ENCODE results near the gene MAU2.
A peak's percentile ranks its signal among the peaks of the same experiment; 100 is the strongest.
"Not testable (repeated sequence)": the region's sequence is repeated elsewhere in the genome, so short reads cannot be mapped to it uniquely, and the experiment has no call there.

The MAU2 gene

DNA sequence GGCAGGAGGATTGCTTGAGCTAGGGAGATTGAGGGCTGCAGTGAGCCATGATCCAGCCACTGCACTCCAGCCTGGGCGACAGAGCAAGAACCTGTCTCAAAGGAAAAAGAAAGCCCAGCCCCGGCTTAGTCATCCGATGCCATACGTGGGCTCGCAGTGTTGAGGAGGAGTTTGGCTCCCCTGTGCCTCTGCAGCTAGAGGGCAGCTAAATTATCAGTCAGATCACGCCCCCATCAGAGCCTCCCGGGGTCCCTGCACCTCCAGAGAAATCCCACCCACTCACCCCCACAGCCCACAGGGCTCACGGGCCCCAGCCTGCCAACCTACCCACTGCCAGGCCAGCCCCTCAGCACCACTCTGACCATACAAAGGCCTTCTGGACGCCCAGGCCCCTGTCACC, 27.6 kb downstream of the MAU2 start:
- DNase-seq: no peak

DNA sequence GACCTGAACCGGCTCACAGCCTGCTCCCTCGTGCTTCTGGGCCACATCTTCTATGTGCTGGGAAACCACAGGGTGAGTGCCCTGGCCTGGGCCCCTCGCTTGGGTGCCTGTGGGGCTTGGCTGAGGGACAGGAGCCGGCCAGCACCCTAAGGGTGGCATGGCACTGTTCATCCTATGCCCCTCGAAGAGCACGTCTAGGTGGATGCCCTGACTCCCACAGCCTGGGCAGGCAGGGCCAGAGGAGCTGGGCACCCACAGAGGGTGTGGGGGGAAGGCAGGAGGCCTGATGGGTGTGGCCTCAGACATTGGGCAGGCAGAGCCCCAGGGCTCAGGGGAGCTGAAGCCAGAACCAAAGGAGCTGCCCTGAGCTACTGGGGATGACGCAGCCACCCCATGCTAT, 28.7 kb downstream of the MAU2 start:
- DNase-seq: no peak

DNA sequence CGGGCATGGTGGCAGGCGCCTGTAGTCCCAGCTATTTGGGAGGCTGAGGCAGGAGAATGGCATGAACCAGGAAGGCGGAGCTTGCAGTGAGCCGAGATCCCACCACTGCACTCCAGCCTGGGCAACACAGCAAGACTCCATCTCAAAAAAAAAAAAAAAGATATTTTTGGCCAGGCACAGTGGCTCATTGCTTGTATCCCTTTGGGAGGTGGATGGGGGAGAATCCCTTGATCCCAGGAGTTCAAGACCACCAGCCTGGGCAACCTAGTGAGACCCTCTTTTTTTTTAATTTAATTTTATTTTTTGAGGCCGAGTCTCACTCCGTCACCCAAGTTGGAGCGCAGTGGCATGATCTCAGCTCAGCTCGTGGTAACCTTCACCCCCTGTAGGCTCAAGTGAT, 30.1 kb downstream of the MAU2 start:
- not testable (repeated sequence) for DNase-seq

DNA sequence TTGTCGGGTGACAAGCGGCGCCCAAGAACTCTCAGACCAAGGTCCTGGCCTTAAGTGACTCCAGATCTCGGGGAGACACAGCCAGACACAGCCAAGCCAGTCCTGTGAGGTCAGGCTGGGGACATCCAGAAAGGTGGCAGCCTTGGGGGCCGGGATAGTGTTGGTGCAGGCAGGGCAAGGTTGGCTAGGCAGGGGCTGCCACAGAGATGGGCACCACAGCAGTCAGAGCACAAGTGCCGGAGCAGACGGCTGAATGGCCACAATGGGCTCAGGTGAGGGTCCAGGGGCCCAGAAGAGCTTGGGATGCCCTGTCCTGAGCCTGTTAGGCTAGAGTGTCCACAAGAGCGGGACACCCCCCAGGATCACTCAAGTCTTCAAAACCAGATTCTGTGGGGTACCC, 32.2 kb downstream of the MAU2 start:
- no peak for DNase-seq

DNA sequence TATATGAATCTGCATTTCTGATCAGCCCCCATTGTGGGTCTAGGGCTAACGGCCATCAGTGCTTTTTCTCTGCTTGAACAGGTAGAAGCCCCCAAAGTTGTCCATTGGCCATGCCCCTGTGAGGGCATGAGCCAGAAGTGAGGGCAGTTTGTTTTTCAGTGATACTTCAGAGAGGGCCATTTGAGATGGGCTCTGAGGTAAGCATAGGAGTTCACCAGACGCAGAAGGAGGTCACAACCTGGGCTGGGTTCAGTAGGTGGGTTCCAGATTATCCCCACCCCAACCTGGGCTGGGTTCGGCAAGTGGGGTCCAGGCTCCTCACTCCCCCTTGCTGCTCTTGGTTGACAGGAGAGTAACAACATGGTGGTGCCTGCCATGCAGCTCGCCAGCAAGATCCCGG, 33.4 kb downstream of the MAU2 start:
- no peak for DNase-seq

DNA sequence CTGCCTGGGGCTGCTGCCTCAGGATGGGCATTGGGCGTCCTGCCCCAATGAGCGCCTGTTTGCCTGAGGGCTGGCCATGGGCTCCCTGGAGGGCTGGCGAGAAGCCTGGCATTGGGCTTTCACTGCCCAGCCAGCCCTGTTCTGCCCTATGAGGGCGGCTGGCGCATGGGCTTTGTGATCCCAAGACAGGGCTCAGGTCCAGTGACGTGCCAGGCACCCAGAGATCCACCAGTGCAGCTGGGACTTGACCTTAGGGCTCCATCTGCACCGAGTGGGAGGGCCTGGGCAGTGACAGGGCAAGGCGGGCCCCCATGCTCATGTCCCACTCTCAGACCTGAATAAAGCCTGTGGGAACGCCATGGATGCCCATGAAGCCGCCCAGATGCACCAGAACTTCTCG, 34.3 kb downstream of the MAU2 start:
- no peak for DNase-seq

DNA sequence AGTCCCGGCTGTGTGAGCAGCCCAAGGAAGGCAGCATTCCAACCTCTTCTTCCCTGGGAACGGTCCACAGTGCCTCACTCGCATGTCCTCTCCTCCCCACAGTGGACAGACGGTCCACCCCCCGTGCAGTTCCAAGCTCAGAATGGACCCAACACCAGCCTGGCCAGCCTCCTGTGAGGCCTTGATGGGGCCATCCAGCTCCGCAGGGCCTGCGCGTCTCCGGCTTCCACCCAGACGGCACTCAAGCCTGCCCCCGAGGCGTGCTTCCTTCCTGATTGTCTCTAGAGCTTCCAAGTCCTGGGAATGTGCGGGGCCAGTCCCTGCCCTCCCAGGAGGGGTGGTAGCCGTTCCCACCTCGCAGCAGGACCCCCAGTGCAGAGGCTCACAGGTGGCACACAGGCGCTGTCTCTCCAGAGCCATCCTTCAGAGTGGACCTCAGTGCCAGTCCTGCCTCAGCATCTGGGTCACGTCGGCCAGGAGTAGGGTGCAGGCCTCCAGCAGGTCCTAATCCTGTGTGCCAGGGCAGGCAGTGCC, 35.0 kb downstream of the MAU2 start:
- DNase-seq: no peak

DNA sequence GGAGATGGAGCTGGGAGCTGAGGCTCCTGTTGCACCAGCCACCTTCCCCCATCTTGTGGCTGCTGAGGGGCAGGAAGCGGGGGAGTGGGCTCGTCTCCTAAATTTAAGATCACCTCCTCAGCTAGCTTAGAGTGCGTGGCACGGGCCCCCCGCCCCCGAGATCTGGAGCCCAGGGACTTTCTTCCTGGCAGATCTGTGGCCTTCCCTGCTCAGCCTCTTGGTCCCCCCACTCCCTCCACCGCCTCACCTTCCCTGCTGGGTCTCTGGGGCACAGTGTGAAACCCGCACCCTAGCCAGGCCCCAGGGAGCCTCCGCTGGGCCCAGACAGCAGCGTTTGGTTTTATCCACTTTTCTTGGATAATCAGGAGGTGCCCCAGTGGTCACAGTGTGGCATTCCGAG, 35.9 kb downstream of the MAU2 start:
- no peak for DNase-seq

DNA sequence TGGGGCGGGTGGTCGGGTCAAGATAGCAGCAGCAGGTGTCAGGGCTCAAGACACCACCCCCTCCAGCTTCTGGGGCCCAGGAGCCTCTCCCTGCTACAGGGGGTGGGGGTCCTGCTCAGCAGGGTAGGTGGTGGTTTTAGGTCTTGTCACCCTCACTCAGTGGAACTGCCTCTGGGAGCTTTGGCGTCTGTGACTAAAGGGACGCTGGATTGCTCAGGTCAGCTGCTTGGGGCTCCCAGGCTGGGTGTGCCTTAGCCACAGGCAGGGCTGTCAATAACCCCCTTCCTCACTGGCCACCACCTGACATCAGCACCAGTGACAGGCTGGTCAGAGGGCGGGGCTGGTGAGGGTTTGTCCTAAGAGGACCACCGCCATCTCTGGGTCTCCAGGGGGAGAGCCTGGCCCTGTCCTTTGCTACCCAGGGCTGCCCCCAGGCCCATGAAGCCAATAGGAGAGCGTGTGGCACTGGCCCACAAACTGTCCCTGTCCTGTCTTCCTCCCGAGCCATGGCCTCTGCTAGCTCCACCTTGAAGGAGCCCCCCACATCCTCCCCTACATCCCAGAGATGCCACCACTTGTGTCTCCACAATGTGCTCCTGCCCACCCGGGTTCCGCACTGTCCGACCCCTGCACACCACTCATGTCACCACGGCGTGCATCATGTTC, 36.4 kb downstream of the MAU2 start:
- no peak for DNase-seq

DNA sequence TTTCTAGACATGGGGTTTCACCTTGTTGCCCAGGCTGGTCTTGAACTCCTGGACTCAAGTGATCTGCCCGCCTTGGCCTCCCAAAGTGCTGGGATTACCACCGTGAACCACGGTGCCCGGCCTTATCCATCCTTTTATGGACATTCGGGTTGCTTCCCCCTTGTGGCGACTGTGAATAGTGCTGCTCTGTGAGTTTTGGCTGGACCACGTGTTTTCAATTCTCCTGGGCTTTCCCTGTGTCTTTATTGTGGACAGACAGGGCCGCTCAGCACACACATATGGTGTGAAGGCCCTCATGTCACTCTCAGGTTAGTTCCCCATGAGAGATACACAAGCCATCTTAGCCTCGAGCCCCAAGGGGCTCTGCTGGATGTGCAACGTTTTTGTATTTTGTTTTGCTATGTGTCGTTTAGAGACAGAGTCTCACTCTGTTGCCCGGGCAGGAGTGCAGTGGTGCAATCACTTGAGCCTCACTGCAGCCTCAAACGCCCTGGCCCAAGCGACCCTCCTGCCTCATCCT, 40.5 kb downstream of the MAU2 start:
- DNase-seq: peak; percentile 67

DNA sequence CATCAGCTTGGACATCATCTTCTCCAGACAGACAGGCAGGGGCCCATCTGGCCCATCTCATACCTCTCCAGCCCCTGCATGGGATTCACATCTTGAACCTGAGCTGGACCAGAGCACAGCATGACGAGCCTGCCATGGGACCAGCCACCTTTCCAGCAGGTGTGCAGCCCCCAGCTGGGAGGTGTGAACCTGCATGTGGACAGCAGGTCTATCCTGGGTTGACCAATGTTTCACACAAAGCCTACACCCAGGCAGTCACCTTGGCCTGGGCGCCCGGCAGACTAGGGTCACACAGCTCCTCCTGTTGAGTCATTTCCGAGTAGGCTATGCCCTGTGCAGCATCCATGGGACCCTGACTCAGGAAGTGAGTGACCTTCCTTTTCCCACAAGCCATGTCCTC, 41.4 kb downstream of the MAU2 start:
- no peak for DNase-seq

DNA sequence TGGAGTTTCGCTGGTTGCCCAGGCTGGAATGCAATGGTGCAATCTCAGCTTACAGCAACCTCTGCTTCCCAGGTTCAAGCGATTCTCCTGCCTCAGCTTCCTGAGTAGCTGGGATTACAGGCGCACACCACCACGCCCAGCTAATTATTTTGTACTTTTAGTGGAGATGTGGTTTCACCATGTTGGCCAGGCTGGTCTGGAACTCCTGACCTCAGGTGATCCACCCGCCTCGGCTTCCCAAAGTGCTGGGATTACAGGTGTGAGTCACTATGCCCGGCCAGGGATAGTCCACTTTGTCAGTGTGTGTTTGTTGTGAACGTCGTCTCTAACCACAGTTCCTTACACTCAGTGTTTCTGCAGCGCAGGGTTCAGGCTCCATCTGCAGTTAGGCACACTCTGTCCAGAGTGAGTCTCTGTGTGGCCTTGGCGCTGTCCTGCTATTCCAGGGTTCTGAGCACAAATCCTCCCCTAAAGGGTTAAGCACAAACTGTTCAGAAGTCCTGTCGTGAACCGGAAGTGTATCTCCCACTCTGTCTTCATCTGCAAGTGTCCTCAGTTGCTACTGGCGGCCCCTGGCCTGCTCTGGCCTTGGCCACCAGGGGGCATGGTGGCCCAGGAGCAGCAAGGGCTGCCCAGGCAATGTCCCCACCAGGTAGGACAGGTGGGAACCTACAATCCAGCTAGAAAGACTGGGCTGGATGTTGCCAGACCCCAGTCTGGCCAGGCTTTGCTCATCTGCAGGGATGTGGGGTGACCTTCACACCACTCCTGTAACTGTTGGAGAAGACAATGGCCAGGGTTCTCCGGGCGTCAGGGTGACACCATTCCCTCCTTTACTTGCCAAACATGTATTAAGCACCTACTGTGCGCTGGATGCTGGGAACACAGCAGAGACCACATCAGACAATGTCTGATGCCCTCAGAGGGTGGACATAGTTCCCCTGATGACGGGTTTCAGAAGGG, 46.1 kb downstream of the MAU2 start:
- DNase-seq: peak; percentile 14

DNA sequence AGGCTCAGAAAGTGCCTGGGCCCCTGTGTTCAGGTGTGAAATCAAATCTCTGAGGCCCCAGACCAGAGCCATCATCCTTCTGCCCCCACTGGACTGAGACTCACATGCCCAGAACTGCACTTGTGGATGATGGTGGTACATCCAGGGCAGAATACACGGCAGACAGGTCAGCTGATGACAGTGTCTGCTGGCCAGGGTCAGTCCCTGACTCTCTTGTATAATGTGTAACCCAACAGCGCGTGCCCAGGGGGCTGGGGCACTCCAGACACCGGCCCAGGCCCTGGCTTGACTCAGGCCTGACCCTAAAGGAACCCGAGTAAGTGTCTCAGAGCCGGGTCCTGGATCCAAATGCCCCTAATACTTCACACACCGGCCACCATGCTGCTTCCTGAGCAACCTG, 47.5 kb downstream of the MAU2 start:
- DNase-seq: no peak

DNA sequence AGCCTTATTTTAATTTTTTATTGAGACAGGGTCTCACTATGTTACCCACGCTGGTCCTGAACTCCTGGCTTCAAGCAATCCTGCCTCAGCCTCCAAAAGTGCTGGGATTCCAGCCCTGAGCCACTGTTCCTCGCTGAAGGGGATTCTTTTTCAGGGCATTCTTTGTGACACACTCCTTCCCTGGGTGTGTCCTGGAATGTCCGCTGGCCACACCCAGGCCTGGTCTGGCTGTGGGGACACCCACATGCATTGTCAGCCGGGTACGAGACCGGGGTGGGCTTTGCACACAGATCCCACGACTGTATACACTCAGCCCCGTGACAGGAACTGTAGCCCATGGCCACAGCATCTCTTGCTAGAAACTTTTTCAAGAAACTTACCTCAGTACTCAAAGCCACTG, 50.4 kb downstream of the MAU2 start:
- no peak for DNase-seq

DNA sequence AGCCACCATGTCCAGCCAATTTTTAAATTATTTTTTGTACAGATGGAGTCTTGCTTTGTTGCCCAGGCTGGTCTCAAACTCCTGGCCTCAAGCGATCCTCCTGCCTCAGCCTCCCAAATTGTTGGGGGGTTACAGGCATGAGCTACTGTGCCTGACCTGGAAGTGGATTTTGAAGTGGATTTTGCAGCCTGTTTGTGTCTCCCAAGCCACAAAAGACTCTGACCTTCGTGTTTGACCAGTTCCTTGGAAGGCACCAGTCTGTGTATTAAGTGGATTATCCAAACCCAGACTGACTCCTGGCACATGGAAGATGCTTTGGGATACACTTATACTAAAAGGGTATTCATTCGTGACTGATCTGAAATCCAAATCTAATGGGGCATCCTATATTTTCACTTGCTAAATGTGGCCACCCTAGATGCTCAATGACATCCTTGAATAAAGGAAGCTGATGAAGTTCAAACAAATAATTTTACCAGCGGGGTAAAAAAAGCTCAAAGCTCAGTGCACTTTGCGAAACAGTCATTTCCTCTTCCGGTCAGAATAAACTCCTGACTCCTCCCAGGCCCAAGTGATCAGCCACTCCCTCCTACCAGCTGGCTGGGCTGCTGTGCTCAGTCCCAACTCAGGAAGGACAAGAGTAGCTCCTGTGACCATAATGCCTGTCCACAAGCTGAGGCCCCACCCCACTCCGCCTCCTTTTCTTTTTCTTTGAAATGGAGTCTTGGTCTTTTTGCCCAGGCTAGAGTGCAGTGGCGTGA, 52.2 kb downstream of the MAU2 start:
- DNase-seq: no peak

DNA sequence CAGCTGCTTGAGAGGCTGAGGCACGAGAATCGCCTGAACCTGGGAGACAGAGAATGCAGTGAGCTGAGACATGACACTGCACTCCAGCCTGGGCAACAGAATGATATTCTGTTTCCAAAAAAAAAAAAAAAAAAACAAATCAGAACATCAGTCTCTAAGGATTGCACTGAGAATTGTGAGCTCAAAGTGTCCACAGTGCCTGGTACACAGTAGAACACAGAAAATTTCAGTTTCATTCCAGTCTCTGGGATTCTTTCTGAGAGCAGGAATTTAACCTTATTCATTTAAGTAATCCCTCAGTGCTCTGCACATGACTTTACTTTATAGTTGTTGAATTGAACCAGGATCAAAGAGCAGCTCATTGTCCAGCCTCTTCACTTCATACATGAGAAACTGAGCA, 58.9 kb downstream of the MAU2 start:
- DNase-seq: no peak

DNA sequence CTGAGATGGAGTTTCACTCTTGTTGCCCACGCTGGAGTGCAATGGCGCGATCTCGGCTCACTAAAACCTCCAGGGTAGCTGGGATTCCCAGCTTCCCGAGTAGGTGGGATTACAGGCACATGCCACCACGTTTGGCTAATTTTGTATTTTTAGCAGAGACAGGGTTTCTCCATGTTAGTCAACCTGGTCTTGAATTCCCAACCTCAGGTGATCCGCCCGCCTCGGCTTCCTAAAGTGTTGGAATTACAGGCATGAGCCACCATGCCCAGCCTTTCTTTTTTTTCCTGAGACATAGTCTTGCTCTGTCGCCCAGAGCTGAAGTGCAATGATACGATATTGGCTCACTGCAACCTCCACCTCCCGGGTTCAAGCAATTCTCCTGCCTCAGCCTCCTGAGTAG, 59.7 kb downstream of the MAU2 start:
- not testable (repeated sequence) for DNase-seq

DNA sequence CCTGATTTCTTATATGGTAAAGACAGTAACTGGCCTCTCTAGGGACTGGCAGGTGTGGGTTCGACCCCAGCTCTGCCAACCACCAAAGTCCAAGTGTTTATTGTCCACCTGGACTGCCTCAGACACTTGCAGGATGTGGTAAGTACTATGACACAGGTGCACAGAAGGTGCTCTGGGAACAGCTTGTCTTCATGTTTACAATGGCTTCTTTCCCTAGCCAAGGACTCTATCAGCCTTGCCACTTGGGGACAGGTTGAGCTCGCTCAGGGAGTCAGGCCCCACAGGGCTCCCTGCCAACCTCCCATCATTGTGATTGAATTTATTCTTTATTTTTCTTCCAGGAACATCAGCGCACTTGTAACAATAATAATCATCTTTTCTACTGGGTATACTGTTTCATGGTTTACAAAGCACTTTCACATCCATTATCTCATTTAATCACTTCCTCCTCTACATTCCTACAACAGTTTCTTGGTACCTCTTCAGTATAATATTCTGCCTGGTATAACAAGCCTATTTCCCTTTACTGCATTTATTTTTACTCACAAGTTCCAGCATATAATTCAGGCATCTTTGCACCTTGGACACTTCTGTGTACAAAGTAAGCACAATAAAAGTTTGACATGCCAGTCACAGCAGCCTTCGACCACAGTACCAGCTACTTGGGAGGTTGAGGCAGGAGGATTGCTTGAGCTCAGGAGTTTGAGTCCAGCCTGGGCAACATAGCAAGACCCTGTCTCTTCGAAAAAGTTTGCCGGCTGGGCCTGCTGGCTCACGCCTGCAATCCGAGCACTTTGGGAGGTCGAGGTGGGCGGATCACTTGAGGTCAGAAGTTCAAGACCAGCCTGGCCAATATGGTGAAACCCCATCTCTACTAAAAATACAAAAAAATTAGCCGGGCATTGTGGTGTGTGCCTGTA, 60.6 kb downstream of the MAU2 start:
- DNase-seq: no peak

DNA sequence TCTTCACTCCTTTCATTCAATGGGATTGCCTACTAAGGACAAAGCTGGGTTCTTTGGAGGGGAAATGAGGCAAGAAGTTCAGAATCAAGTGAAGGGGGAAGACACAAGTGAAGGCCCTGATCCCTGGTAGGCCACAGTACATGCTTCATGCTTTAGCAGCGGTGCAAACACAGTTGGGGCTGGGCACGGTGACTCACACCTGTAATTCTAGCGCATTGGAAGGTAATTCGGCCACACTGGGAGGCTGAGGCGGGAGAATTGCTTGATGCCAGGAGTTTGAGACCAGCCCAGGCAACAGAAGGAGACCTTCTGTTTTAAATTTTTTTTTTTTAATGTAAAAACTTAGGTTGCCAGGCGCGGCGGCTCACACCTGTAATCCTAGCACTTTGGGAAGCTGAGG, 61.5 kb downstream of the MAU2 start:
- DNase-seq: no peak

DNA sequence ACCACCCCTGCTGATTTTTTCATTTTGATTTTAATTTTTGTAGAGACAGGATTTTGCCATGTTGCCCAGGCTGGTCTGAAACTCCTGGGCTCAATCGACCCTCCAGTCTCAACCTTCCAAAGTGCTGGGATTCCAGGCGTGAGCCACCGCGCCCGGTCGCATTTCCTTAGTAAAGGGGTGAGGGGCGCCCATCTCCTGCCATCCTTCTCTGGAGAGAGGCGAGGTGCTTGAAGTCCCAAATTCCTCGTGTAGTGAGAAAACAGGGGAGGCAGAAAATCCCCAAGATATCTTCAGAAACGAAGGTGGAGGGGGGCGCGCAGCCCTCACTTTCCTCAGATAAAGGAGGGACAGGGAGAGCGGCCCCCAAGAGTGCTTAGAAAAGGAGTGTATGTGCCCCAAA, 63.9 kb downstream of the MAU2 start:
- no peak for DNase-seq

DNA sequence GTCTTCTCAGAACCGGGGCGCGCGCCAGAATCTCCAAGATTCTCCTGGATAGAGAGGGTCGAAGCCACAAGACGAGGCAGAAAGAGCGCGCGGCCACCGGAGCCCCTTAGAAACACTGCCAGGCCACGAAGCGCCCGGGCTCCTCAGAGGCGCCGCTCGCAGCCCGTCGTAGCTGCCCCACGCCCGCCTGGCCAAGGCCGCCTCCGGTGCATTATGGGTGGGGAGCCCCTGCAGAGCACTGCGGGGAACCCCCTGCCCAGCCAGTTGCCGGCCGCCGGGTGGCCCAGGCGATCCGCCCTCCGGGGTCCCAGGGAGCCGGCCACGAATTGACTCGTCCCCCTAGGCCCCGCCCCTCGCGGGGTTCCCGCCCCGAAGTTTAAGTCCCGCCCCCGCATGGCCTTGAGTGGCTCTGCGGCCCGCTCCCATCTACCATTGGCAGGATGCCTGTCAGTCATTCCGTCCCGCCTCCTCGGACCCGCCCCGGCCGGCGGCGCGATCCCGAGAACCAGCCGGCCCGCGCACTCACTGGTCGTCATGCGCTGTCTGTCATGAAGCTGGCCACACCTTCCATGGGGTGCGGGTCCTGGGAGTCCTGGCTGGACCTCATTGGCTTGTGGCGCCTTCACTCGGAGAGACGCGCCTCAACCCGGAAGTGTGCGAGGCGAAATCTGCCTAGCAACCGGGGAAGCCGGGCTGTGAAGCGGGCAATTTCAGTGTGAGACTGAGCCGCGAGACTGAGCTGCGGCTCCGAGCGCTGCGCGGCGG, 64.7 kb downstream of the MAU2 start:
- DNase-seq: peak; percentile 93
